Transverse colon (tissue), 3 donors: Measurements from ENCODE around the gene TRPV4.

Source experiments
- CTCF ChIP-seq, 5 experiments: fragments of 200-600 bp in 3 of 5; fragments of 450-650 bp in 2 of 5; sonication (generic) in 3 of 5; IDR thresholded peaks; 1 replicate in 2 of 5; 2 replicates in 3 of 5; pipeline ENCODE4 v1.5.1; 2016 to 2017; ENCODE audit warnings: antibody characterized with exemption in 5 of 5, inconsistent platforms in 3 of 5, mild to moderate bottlenecking in 2 of 5, moderate library complexity in 1 of 5
- EP300 ChIP-seq: sonication (generic); formaldehyde crosslinking; IDR thresholded peaks from one replicate; pipeline ENCODE4 v1.6.1; 2017; ENCODE audit warnings: antibody characterized with exemption, low read depth
- POLR2A ChIP-seq: fragments of 450-650 bp; IDR thresholded peaks from one replicate; pipeline ENCODE4 v1.6.1; 2016; ENCODE audit warnings: antibody characterized with exemption, mild to moderate bottlenecking, moderate library complexity

GRCh38 chr12:109802828-109803227, 30.4 kb downstream of the TRPV4 start:
- no peak for TF ChIP-seq POLR2A
- no peak for TF ChIP-seq CTCF (IDR thresholded peaks at IDR 0.05)
- TF ChIP-seq EP300: no peak
